Measurements from ENCODE around the gene ANP32D. TPM values are rescaled to one million over a fixed set of nuclear protein-coding genes. Genes with fewer than 3 reads are reported as not detected.

ANP32D gene
- total and polyA plus RNA-seq, 4 donors = 0.20 to 0.30 (median 0.23) TPM; not detected in 1

Other genes with a start within 250 kb of the ANP32D start
- gene ZNF641, start 121.6 kb upstream of the ANP32D start, total RNA-seq = 10 to 100 TPM; 32.9 to 35.8 TPM
- 10 to 100 TPM; 28.5 to 29.6 TPM for gene ZNF641, start 121.6 kb upstream of the ANP32D start, polyA plus RNA-seq (ENCODE audit: insufficient read length in 2 of 2)
- gene C12orf54, start 9.9 kb downstream of the ANP32D start, total RNA-seq = under 1 TPM; 0.40 to 0.50 TPM
- gene C12orf54, start 9.9 kb downstream of the ANP32D start, polyA plus RNA-seq (ENCODE audit: insufficient read length in 2 of 2) = 1 to 10 TPM in 1 of 2 donors, under 1 TPM in 1; 0.86 to 1.1 TPM
- gene OR8S1, start 53.1 kb downstream of the ANP32D start, total RNA-seq = not detected
- gene OR8S1, start 53.1 kb downstream of the ANP32D start, polyA plus RNA-seq (ENCODE audit: insufficient read length in 2 of 2) = not detected
- gene LALBA, start 97.5 kb downstream of the ANP32D start, total RNA-seq = not detected
- gene LALBA, start 97.5 kb downstream of the ANP32D start, polyA plus RNA-seq (ENCODE audit: insufficient read length in 2 of 2) = not detected
- 10 to 100 TPM; 42.5 to 54.0 TPM for gene KANSL2, start 209.7 kb downstream of the ANP32D start, total RNA-seq
- gene KANSL2, start 209.7 kb downstream of the ANP32D start, polyA plus RNA-seq (ENCODE audit: insufficient read length in 2 of 2) = 10 to 100 TPM; 40.2 to 44.5 TPM
- 10 to 100 TPM; 30.2 to 34.6 TPM for gene CCNT1, start 244.1 kb downstream of the ANP32D start, total RNA-seq
- 10 to 100 TPM; 15.2 to 16.3 TPM for gene CCNT1, start 244.1 kb downstream of the ANP32D start, polyA plus RNA-seq (ENCODE audit: insufficient read length in 2 of 2)

Measured in spinal cord (tissue), 4 donors.